Spleen (tissue), 11 donors: ENCODE data around the gene ERMN. TPM values are rescaled to one million over a fixed set of nuclear protein-coding genes. Genes with fewer than 3 reads are reported as not detected.
"Not testable (repeated sequence)": the region's sequence is repeated elsewhere in the genome, so short reads cannot be mapped to it uniquely, and the experiment has no call there.

ENCODE experiments used
- DNase-seq: peaks from one replicate; pipeline ENCODE4 v3.0.0-alpha.2; 2020
- H3K27ac ChIP-seq, 8 donors: fragments of 200-600 bp; sonication (generic) in 7 of 8; 1 replicate in 4 of 8; 2 replicates in 4 of 8; pipeline versions ENCODE4 v1.5.0 to v1.8.0; 2016 to 2021; ENCODE audit warnings: inconsistent platforms in 4 of 8, mild to moderate bottlenecking in 4 of 8, moderate library complexity in 1 of 8
- H3K27me3 ChIP-seq, 7 donors: fragments of 200-600 bp; sonication (generic) in 6 of 7; replicated peaks in 1 of 7; 1 replicate in 4 of 7; 2 replicates in 3 of 7; pipeline versions ENCODE4 v1.5.0 to v1.8.0; 2016 to 2021; ENCODE audit warnings: inconsistent platforms in 3 of 7, mild to moderate bottlenecking in 1 of 7
- H3K36me3 ChIP-seq, 6 donors: fragments of 200-600 bp; sonication (generic) in 5 of 6; 1 replicate in 4 of 6; 2 replicates in 2 of 6; pipeline versions ENCODE4 v1.5.0 to v1.8.0; 2016 to 2021; ENCODE audit warnings: inconsistent platforms in 2 of 6
- H3K4me1 ChIP-seq, 6 donors: fragments of 200-600 bp; sonication (generic) in 5 of 6; 1 replicate in 3 of 6; 2 replicates in 3 of 6; pipeline versions ENCODE4 v1.5.0 to v1.8.0; 2016 to 2021; ENCODE audit warnings: inconsistent platforms in 3 of 6
- H3K4me3 ChIP-seq, 8 donors: fragments of 200-600 bp; sonication (generic) in 7 of 8; 1 replicate in 4 of 8; 2 replicates in 4 of 8; pipeline versions ENCODE4 v1.5.0 to v1.8.0; 2016 to 2021; ENCODE audit warnings: inconsistent platforms in 4 of 8, mild to moderate bottlenecking in 4 of 8, moderate library complexity in 2 of 8
- H3K9me3 ChIP-seq, 8 donors: fragments of 200-600 bp; sonication (generic) in 7 of 8; 1 replicate in 4 of 8; 2 replicates in 4 of 8; pipeline versions ENCODE4 v1.5.0 to v1.8.0; 2016 to 2021; ENCODE audit warnings: inconsistent platforms in 4 of 8
- CTCF ChIP-seq, 11 experiments: fragments of 200-600 bp in 7 of 11; fragments of 450-650 bp in 4 of 11; sonication (generic) in 4 of 11; IDR thresholded peaks in 8 of 11; conservative IDR thresholded peaks in 3 of 11; 1 replicate in 7 of 11; 2 replicates in 4 of 11; pipeline versions ENCODE4 v1.4.0 to v1.8.0; 2016 to 2021; ENCODE audit warnings: antibody characterized with exemption in 11 of 11, inconsistent platforms in 4 of 11, mild to moderate bottlenecking in 1 of 11
- POLR2A ChIP-seq, 3 donors: fragments of 450-650 bp; IDR thresholded peaks; one replicate each; pipeline ENCODE4 v1.5.1; 2017; ENCODE audit warnings: antibody characterized with exemption in 3 of 3, mild to moderate bottlenecking in 1 of 3
- POLR2AphosphoS5 ChIP-seq, 3 donors: sonication (generic); formaldehyde crosslinking; IDR thresholded peaks; one replicate each; pipeline ENCODE4 v1.5.1; 2017; ENCODE audit warnings: antibody characterized with exemption in 3 of 3
- WGBS, 5 donors: extraction: QIAGEN DNeasy Blood & Tissue Kit in 3 of 5; methylation state at CpG; one replicate each; pipeline versions ENCODE4 v1.1.5 to v1.1.7; 2013 to 2018; 5-methylcytosine and 5-hydroxymethylcytosine counted together
- intact Hi-C: fragments of 100-400 bp; cut with DNase I; formaldehyde crosslinking; loops from one replicate; pipeline ENCODE4 v1.15.0; 2023; ENCODE audit warnings: low total_unique reads
- polyA plus RNA-seq, 3 donors: library from polyadenylated mRNA; stranded (reverse); fragments of 200-250 nt; gene quantifications; one replicate each; pipeline ENCODE4 v1.2.1, GENCODE V29; 2013
- total RNA-seq, 7 donors: library from RNA; depleted of rRNA in 3 of 7; stranded (reverse); fragments of >200 nt in 3 of 7; fragmentation: NEBNext Ultra II Directional in 4 of 7; extraction: Animal tissue kit (Norgen Biotek cat#: 25700) in 4 of 7; gene quantifications; one replicate each; pipeline versions ENCODE4 v1.1.0 to v1.2.1, GENCODE V29; 2016 to 2021
- donor health status: healthy with polysubstance abuse.
- donor health status: DM: no; HTN: no; CAD: no; lungs with moderate emphysema.
- donor health status: DM: no; HTN: no; CAD: no.
- donor health status: Bipolar disorder and iron deficiency.
- donor health status: healthy.
- donor health status: DM: no; HTN: no; CAD: no.
- donor health status: DM: yes; HTN: yes; CAD: no.

ERMN gene
- total and polyA plus RNA-seq, 10 donors: 1.1 to 10.0 (median 3.2) TPM

- 68 to 96% (median 89%) methylated on average over 1 of the region's 1 CpG for WGBS, 5 donors
- intact Hi-C loops: no loop called here
- H3K4me3 ChIP-seq: no peak overlapping the region
These were observed 30.0 kb upstream of the ERMN start for GRCh38 chr2:157355618-157356017.

GRCh38 chr2:157349949-157350515 is 24.4 kb upstream of the ERMN start:
- Histone ChIP-seq H3K36me3 (no peaks in the 10 kb centered on the region), H3K27me3 (no peaks in the 10 kb centered on the region), H3K4me3 (no peak overlapping the region), H3K27ac (no peak overlapping the region), H3K4me1 (no peaks in the 10 kb centered on the region), H3K9me3 (peaks cover 0 to 9% (median 4%) of the 10 kb centered on the region in 8 donors)
- no peak for TF ChIP-seq CTCF (IDR thresholded peaks at IDR 0.05 in 8 of 11, conservative IDR thresholded peaks at IDR 0.05 in 3 of 11)
- TF ChIP-seq POLR2AphosphoS5 (IDR thresholded peaks at IDR 0.05): no peak
- TF ChIP-seq POLR2A (IDR thresholded peaks at IDR 0.05): no peak
- DNase-seq: no peak
- 68 to 89% (median 86%) methylated on average over 1 of the region's 1 CpG for WGBS, 5 donors
- intact Hi-C loops: no loop called here

More at GRCh38 chr2:157355618-157356017, 30.0 kb upstream of the ERMN start:
- Histone ChIP-seq H3K9me3 (peaks cover 0 to 7% (median 1%) of the 10 kb centered on the region in 8 donors), H3K27me3 (no peaks in the 10 kb centered on the region), H3K4me1 (no peaks in the 10 kb centered on the region), H3K36me3 (no peaks in the 10 kb centered on the region), H3K27ac (no peak overlapping the region)
- no peak for DNase-seq
- TF ChIP-seq POLR2A (IDR thresholded peaks at IDR 0.05) (no peak), POLR2AphosphoS5 (IDR thresholded peaks at IDR 0.05) (no peak), CTCF (IDR thresholded peaks at IDR 0.05 in 8 of 11, conservative IDR thresholded peaks at IDR 0.05 in 3 of 11) (no peak)

- no peak for DNase-seq
- intact Hi-C loops: no loop called here
- Histone ChIP-seq H3K4me1 (no peaks in the 10 kb centered on the region), H3K27me3 (no peaks in the 10 kb centered on the region), H3K9me3 (peaks cover 0 to 26% (median 20%) of the 10 kb centered on the region in 8 donors), H3K36me3 (no peaks in the 10 kb centered on the region), H3K4me3 (no peak overlapping the region), H3K27ac (no peak overlapping the region)
- 92 to 95% (median 94%) methylated on average over 3 of the region's 3 CpGs for WGBS, 5 donors
- no peak for TF ChIP-seq POLR2AphosphoS5 (IDR thresholded peaks at IDR 0.05)
- no peak for TF ChIP-seq CTCF (IDR thresholded peaks at IDR 0.05 in 8 of 11, conservative IDR thresholded peaks at IDR 0.05 in 3 of 11)
- TF ChIP-seq POLR2A (IDR thresholded peaks at IDR 0.05): no peak
These were observed 22.8 kb upstream of the ERMN start for GRCh38 chr2:157348291-157348921.

- Histone ChIP-seq H3K9me3 (peaks cover 0 to 49% (median 33%) of the 10 kb centered on the region in 8 donors), H3K27me3 (no peaks in the 10 kb centered on the region), H3K27ac (no peak overlapping the region), H3K4me1 (no peaks in the 10 kb centered on the region), H3K4me3 (no peak overlapping the region), H3K36me3 (peaks cover 0 to 8% (median 0%) of the 10 kb centered on the region in 6 donors)
- intact Hi-C loops: no loop called here
- 83 to 97% (median 85%) methylated on average over 2 of the region's 2 CpGs for WGBS, 5 donors
- DNase-seq: no peak
- TF ChIP-seq CTCF (IDR thresholded peaks at IDR 0.05 in 8 of 11, conservative IDR thresholded peaks at IDR 0.05 in 3 of 11): no peak
- no peak for TF ChIP-seq POLR2A (IDR thresholded peaks at IDR 0.05)
- TF ChIP-seq POLR2AphosphoS5 (IDR thresholded peaks at IDR 0.05): no peak
These were observed 20.2 kb upstream of the ERMN start for GRCh38 chr2:157345647-157346389.

GRCh38 chr2:157341381-157341780 is 15.8 kb upstream of the ERMN start:
- DNase-seq, intact Hi-C loops: not testable (repeated sequence)

More at GRCh38 chr2:157341381-157341780, 15.8 kb upstream of the ERMN start:
- not testable (repeated sequence) for H3K27me3 ChIP-seq, H3K4me1 ChIP-seq, H3K4me3 ChIP-seq, H3K27ac ChIP-seq, H3K36me3 ChIP-seq
- WGBS, 5 donors: 88 to 100% (median 95%) methylated on average over 1 to 2 of the region's 2 CpGs
- peaks cover 0 to 49% (median 33%) of the 10 kb centered on the region in 8 donors for H3K9me3 ChIP-seq
